ENCODE measurements around the gene MEIS2.

Gene MEIS2

DNA sequence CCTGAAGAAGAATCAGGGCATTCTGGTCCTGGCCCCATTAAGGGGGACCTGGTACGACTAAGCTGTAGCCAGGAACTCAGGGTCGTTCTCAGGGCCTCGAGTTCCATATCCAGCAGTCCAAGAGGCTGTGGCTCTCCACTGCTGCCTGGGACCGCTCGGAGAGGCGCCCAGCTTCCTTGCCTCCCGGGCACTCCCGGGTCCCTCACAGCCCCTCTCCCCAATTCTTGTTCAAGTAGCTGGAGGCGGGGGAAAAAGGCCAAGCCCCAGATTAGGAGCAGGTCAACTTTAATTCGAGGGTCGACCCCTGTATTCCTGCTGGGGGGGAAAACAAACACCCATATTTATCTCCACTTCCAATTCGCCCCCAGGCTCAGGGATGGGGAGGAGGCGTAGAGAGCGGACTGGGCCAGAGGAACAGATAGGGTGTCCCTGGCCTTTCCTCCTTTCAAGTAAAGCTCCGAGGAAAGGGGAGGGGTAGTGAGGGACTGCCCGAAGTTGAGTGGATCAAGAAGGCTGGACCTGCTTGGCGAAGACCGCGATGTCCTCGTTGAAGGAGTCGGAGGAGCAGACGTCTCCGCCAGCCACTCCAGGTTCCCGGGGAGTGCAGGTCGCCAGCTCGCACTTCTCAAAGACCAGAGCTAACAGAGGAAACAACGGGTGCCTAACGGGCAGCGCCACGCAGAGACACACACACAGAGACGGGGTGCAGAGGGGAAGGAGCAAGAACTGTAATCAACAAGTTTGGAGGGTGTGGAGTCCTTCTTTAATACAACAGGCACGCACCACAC is 4.4 kb downstream of the MEIS2 start:
- no peaks in the 10 kb centered on the region for H4K20me1 ChIP-seq (ENCODE audit: insufficient read depth, low read length)
- H3K27ac ChIP-seq (ENCODE audit: low read length) = no peak overlapping the region
- no peak overlapping the region for H3K4me2 ChIP-seq (ENCODE audit: low read length)
- H3K4me1 ChIP-seq (ENCODE audit: low read length) = no peaks in the 10 kb centered on the region
- no peak overlapping the region for H3K4me3 ChIP-seq (ENCODE audit: low read length)
- no peaks in the 10 kb centered on the region for H3K27me3 ChIP-seq (ENCODE audit: low read depth, low read length)
- no peaks in the 10 kb centered on the region for H3K9me3 ChIP-seq (ENCODE audit: insufficient read depth, low read length)
- H2AFZ ChIP-seq (ENCODE audit: low read depth, low read length) = no peak overlapping the region
- TF ChIP-seq, protein P1, sequence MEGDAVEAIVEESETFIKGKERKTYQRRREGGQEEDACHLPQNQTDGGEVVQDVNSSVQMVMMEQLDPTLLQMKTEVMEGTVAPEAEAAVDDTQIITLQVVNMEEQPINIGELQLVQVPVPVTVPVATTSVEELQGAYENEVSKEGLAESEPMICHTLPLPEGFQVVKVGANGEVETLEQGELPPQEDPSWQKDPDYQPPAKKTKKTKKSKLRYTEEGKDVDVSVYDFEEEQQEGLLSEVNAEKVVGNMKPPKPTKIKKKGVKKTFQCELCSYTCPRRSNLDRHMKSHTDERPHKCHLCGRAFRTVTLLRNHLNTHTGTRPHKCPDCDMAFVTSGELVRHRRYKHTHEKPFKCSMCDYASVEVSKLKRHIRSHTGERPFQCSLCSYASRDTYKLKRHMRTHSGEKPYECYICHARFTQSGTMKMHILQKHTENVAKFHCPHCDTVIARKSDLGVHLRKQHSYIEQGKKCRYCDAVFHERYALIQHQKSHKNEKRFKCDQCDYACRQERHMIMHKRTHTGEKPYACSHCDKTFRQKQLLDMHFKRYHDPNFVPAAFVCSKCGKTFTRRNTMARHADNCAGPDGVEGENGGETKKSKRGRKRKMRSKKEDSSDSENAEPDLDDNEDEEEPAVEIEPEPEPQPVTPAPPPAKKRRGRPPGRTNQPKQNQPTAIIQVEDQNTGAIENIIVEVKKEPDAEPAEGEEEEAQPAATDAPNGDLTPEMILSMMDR (IDR thresholded peaks at IDR 0.05; ENCODE audit: low read depth, low read length) = no peak
- no peak for TF ChIP-seq EZH2phosphoT487 (IDR thresholded peaks at IDR 0.05; ENCODE audit: low read depth)
- H3K36me3 ChIP-seq (replicated peaks; ENCODE audit: low read depth, low read length) = peaks cover 9% of the 10 kb centered on the region
- H3K79me2 ChIP-seq (ENCODE audit: low read length) = no peaks in the 10 kb centered on the region; the same call in 1 of the 2 replicates
- H3K9ac ChIP-seq (ENCODE audit: low read length) = no peak overlapping the region

DNA sequence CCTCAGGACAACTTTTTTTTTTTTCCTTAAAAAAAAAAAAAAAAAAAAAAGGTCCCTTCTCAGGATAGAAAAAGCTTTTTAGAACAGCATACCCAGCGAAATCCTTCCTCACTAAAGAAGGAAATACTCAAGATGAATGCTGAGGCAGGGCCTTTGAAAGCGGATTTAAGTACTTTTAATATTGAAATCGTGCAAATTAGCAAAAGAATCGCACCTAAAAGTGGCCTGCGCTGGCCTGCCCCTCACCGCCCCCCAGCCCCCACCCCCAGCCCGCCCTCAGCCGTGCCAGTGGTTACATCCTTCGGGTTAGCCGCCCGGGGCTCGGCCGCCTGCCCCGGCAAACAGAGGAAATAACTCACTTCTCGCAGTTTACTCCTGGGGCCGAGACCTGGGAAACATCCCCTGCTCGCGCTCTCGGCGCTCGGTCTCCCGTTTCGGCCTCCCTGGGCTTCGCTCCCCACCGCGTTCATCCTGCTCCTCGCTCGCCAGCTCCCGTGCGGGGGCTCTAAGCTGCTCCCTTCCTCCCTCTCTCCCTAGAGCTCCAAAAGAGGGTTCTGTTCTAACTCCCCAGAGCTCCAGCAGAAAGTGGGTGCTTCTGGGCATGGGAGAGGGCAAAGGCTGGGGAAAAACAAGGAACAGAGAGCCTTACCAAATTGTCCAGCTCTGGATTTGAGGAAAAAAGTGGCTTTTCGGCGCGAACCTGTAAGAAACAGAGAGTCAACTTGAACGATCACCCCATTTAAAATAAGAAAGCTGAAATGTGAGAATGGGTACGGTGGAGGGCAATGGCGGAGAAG is 5.2 kb downstream of the MEIS2 start:
- Histone ChIP-seq H3K79me2 (ENCODE audit: low read length) (no peaks in the 10 kb centered on the region; the same call in 1 of the 2 replicates), H3K4me1 (ENCODE audit: low read length) (no peaks in the 10 kb centered on the region), H3K27ac (ENCODE audit: low read length) (no peak overlapping the region)

DNA sequence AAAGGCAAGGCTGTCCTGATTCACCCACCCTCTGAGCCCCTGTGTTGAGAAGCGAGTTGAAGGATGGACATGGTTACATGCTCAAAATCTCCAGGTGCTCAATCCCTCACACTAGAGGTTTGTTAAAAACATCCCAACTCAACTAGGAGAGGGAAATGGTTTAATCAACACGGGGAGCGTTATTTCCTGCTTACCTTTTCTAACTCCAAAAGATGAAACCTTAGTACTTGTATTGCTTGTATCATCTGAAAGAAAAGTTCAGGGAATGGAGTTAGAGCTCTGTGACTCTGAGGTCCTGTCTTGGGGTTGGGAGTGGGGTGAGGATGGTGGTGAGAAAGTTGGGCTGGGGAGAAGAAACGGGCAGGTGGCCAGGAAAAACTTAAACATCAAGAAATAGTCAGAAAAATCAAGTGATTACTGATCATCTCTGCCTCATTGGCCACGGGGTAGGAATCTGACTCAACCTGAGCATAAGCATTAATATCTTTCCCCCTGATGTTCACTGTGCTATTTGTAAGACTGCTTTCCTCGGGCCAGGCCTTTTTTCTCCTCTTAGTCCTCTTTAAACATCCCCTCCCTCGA is 5.9 kb downstream of the MEIS2 start:
- Histone ChIP-seq H3K9ac (ENCODE audit: low read length) (no peak overlapping the region), H3K9me3 (ENCODE audit: insufficient read depth, low read length) (no peaks in the 10 kb centered on the region), H3K4me3 (ENCODE audit: low read length) (no peak overlapping the region), H3K27me3 (ENCODE audit: low read depth, low read length) (no peaks in the 10 kb centered on the region), H2AFZ (ENCODE audit: low read depth, low read length) (no peak overlapping the region), H3K27ac (ENCODE audit: low read length) (no peak overlapping the region), H3K4me2 (ENCODE audit: low read length) (no peak overlapping the region), H3K79me2 (ENCODE audit: low read length) (no peaks in the 10 kb centered on the region; the same call in 1 of the 2 replicates), H3K36me3 (replicated peaks; ENCODE audit: low read depth, low read length) (peaks cover 9% of the 10 kb centered on the region), H4K20me1 (ENCODE audit: insufficient read depth, low read length) (no peaks in the 10 kb centered on the region), H3K4me1 (ENCODE audit: low read length) (no peaks in the 10 kb centered on the region)
- TF ChIP-seq EZH2phosphoT487 (IDR thresholded peaks at IDR 0.05; ENCODE audit: low read depth) = no peak
- TF ChIP-seq, protein P1 (IDR thresholded peaks at IDR 0.05; ENCODE audit: low read depth, low read length) = no peak

More for the DNA sequence above, 5.2 kb downstream of the MEIS2 start:
- TF ChIP-seq, protein P1 (IDR thresholded peaks at IDR 0.05; ENCODE audit: low read depth, low read length) = no peak
- TF ChIP-seq EZH2phosphoT487 (IDR thresholded peaks at IDR 0.05; ENCODE audit: low read depth) = no peak
- H3K4me3 ChIP-seq (ENCODE audit: low read length) = no peak overlapping the region
- H3K9ac ChIP-seq (ENCODE audit: low read length) = no peak overlapping the region
- H4K20me1 ChIP-seq (ENCODE audit: insufficient read depth, low read length) = no peaks in the 10 kb centered on the region
- H3K27me3 ChIP-seq (ENCODE audit: low read depth, low read length) = no peaks in the 10 kb centered on the region
- H3K9me3 ChIP-seq (ENCODE audit: insufficient read depth, low read length) = no peaks in the 10 kb centered on the region
- no peak overlapping the region for H3K4me2 ChIP-seq (ENCODE audit: low read length)
- H2AFZ ChIP-seq (ENCODE audit: low read depth, low read length) = no peak overlapping the region
- peaks cover 9% of the 10 kb centered on the region for H3K36me3 ChIP-seq (replicated peaks; ENCODE audit: low read depth, low read length)

Measured in OCI-LY3 (cell line).